ENCODE data around the gene SLC25A21.

SLC25A21 gene

GRCh38 chr14:36791402-36791801 lies 381.0 kb downstream of the SLC25A21 start:
- H4K20me1 ChIP-seq (ENCODE audit: control insufficient read depth, insufficient read depth, low read depth, low read length) = no peaks in the 10 kb centered on the region
- no peak overlapping the region for H3K27ac ChIP-seq (ENCODE audit: low read depth, low read length)
- no peaks in the 10 kb centered on the region; the same call in 1 of the 2 replicates for H3K9me2 ChIP-seq (replicated peaks; ENCODE audit: control insufficient read depth, low read length)
- no peaks in the 10 kb centered on the region for H3K4me1 ChIP-seq (ENCODE audit: control insufficient read depth, low read length)
- TF ChIP-seq EZH2phosphoT487 (IDR thresholded peaks at IDR 0.05; ENCODE audit: borderline replicate concordance, low read length) (no peak), CTCF (IDR thresholded peaks at IDR 0.05; ENCODE audit: low read depth, low read length, poor library complexity, severe bottlenecking) (no peak)
- no peaks in the 10 kb centered on the region for H3F3A ChIP-seq (ENCODE audit: control insufficient read depth, insufficient read depth)
- H3K27me3 ChIP-seq (ENCODE audit: control insufficient read depth, low read length) = no peaks in the 10 kb centered on the region
- H3K4me2 ChIP-seq (ENCODE audit: low read length) = no peak overlapping the region
- no peaks in the 10 kb centered on the region for H3K36me3 ChIP-seq (ENCODE audit: control insufficient read depth, low read length)
- no peaks in the 10 kb centered on the region for H3K79me2 ChIP-seq (ENCODE audit: control insufficient read depth, low read length)
- no peak overlapping the region for H3K4me3 ChIP-seq (ENCODE audit: low read length)
- H3K9me3 ChIP-seq (ENCODE audit: control insufficient read depth, insufficient read depth, low read length) = no peaks in the 10 kb centered on the region

GRCh38 chr14:36785511-36785910 lies 386.9 kb downstream of the SLC25A21 start:
- no peak overlapping the region for H3K27ac ChIP-seq (ENCODE audit: low read depth, low read length)
- H3K27me3 ChIP-seq (ENCODE audit: control insufficient read depth, low read length) = no peaks in the 10 kb centered on the region
- H3F3A ChIP-seq (ENCODE audit: control insufficient read depth, insufficient read depth) = no peaks in the 10 kb centered on the region
- no peaks in the 10 kb centered on the region for H3K9me3 ChIP-seq (ENCODE audit: control insufficient read depth, insufficient read depth, low read length)
- no peak overlapping the region for H3K4me3 ChIP-seq (ENCODE audit: low read length)
- no peaks in the 10 kb centered on the region for H4K20me1 ChIP-seq (ENCODE audit: control insufficient read depth, insufficient read depth, low read depth, low read length)
- no peaks in the 10 kb centered on the region for H3K79me2 ChIP-seq (ENCODE audit: control insufficient read depth, low read length)
- no peak overlapping the region for H3K4me2 ChIP-seq (ENCODE audit: low read length)
- TF ChIP-seq EZH2phosphoT487 (IDR thresholded peaks at IDR 0.05; ENCODE audit: borderline replicate concordance, low read length) (no peak), CTCF (IDR thresholded peaks at IDR 0.05; ENCODE audit: low read depth, low read length, poor library complexity, severe bottlenecking) (no peak)
- no peaks in the 10 kb centered on the region for H3K4me1 ChIP-seq (ENCODE audit: control insufficient read depth, low read length)
- no peaks in the 10 kb centered on the region for H3K9me2 ChIP-seq (replicated peaks; ENCODE audit: control insufficient read depth, low read length)
- no peaks in the 10 kb centered on the region for H3K36me3 ChIP-seq (ENCODE audit: control insufficient read depth, low read length)

GRCh38 chr14:36784541-36784940 lies 387.9 kb downstream of the SLC25A21 start:
- no peaks in the 10 kb centered on the region for H3K9me2 ChIP-seq (replicated peaks; ENCODE audit: control insufficient read depth, low read length)
- H3K4me3 ChIP-seq (ENCODE audit: low read length) = no peak overlapping the region
- H3K36me3 ChIP-seq (ENCODE audit: control insufficient read depth, low read length) = no peaks in the 10 kb centered on the region
- H3K4me1 ChIP-seq (ENCODE audit: control insufficient read depth, low read length) = no peaks in the 10 kb centered on the region
- H3K9me3 ChIP-seq (ENCODE audit: control insufficient read depth, insufficient read depth, low read length) = no peaks in the 10 kb centered on the region
- H3K27me3 ChIP-seq (ENCODE audit: control insufficient read depth, low read length) = no peaks in the 10 kb centered on the region
- H3K4me2 ChIP-seq (ENCODE audit: low read length) = no peak overlapping the region
- H3F3A ChIP-seq (ENCODE audit: control insufficient read depth, insufficient read depth) = no peaks in the 10 kb centered on the region
- TF ChIP-seq EZH2phosphoT487 (IDR thresholded peaks at IDR 0.05; ENCODE audit: borderline replicate concordance, low read length) (no peak), CTCF (IDR thresholded peaks at IDR 0.05; ENCODE audit: low read depth, low read length, poor library complexity, severe bottlenecking) (no peak)
- H3K79me2 ChIP-seq (ENCODE audit: control insufficient read depth, low read length) = no peaks in the 10 kb centered on the region
- H4K20me1 ChIP-seq (ENCODE audit: control insufficient read depth, insufficient read depth, low read depth, low read length) = no peaks in the 10 kb centered on the region
- H3K27ac ChIP-seq (ENCODE audit: low read depth, low read length) = no peak overlapping the region

- H3F3A ChIP-seq (ENCODE audit: control insufficient read depth, insufficient read depth) = no peaks in the 10 kb centered on the region
- H3K4me1 ChIP-seq (ENCODE audit: control insufficient read depth, low read length) = no peaks in the 10 kb centered on the region
- H3K4me2 ChIP-seq (ENCODE audit: low read length) = no peak overlapping the region
- H3K9me2 ChIP-seq (replicated peaks; ENCODE audit: control insufficient read depth, low read length) = no peaks in the 10 kb centered on the region
- no peaks in the 10 kb centered on the region for H3K79me2 ChIP-seq (ENCODE audit: control insufficient read depth, low read length)
- no peaks in the 10 kb centered on the region for H3K36me3 ChIP-seq (ENCODE audit: control insufficient read depth, low read length)
- H4K20me1 ChIP-seq (ENCODE audit: control insufficient read depth, insufficient read depth, low read depth, low read length) = no peaks in the 10 kb centered on the region
- TF ChIP-seq EZH2phosphoT487 (IDR thresholded peaks at IDR 0.05; ENCODE audit: borderline replicate concordance, low read length) (no peak), CTCF (IDR thresholded peaks at IDR 0.05; ENCODE audit: low read depth, low read length, poor library complexity, severe bottlenecking) (no peak)
- H3K4me3 ChIP-seq (ENCODE audit: low read length) = no peak overlapping the region
- no peak overlapping the region for H3K27ac ChIP-seq (ENCODE audit: low read depth, low read length)
- H3K9me3 ChIP-seq (ENCODE audit: control insufficient read depth, insufficient read depth, low read length) = no peaks in the 10 kb centered on the region
- no peaks in the 10 kb centered on the region for H3K27me3 ChIP-seq (ENCODE audit: control insufficient read depth, low read length)
Measured at GRCh38 chr14:36781897-36782296, 390.5 kb downstream of the SLC25A21 start.

All from DOHH2 (cell line).